NCI-H82 (cell line): Measurements from ENCODE around the gene KCNJ5.
A peak's percentile ranks its signal among the peaks of the same experiment; 100 is the strongest.

ENCODE experiments used
- DNase-seq: peaks from one replicate; lab custom pipeline; 2025; lab: John Stamatoyannopoulos, UW

The KCNJ5 gene

DNA sequence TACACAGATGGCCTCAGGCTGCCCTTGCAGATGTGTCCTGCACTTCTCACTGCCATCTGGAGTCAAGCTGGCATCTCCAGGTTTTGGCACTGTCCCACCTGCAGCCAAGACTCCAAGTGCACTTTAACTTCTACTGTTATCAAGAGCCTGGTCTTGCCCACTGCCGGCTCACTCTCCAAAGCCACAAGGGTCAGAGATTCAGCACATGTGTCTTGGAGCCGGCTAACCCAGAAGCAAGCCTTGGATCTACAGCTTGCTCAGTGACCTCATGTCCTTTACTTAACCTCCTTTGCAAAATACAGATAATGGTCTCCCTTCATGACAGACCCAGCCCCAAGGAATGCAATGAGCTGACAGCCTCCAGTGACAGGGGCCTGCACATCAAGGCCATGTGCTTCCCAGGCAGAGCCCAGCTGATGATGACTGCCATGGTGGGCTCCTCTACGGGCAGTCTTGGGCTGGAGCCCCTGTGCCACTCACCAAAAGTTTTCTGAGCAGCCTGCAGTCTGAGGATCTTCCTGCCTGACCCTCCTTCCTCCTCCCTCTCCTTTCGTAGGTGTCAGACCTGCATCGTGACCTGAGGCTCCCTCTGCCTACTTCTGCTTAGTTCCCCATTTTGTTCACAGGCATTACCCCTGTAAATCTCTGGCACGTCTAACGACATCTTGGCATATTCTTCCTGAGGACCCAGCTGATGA lies 42.5 kb downstream of the KCNJ5 start:
- no peak for DNase-seq

DNA sequence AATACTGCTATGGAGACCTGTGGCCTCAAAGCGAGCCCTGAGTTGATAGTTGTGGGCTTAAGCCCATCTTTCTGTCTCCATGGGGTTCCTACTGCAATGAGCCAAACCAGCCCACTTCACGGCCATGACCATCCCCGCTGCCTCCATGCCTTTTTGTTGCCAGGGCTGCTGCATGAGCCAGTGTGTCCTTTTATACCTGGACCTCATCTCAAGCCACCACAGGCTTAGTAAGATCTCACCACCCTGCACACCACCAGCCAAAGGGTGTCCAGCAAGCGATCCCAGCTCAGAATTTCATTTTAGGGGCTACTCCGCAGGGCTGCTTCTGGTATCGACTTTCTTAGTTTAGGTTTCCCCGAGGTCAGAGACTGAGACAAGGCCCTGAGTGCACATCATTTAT lies 43.2 kb downstream of the KCNJ5 start:
- no peak for DNase-seq

DNA sequence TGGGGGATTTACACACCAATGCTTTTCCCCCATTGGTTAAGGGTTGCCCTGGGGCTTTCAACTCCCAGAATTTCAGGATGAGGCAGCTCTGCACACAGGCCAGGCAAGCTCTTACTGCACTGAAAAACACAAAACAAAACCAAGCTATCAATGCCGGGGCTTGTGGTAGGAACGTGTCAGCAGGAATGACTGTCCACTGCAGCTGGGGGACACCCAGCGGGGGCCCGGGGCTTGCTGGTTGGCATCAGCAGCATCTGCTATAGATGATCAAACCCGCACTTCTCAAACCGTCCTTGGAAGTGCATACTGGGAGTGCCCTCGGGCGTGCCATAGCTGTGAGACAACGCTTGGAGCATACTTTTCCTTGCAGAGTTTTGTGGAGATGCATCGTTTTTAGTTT lies 43.8 kb downstream of the KCNJ5 start:
- DNase-seq: no peak

DNA sequence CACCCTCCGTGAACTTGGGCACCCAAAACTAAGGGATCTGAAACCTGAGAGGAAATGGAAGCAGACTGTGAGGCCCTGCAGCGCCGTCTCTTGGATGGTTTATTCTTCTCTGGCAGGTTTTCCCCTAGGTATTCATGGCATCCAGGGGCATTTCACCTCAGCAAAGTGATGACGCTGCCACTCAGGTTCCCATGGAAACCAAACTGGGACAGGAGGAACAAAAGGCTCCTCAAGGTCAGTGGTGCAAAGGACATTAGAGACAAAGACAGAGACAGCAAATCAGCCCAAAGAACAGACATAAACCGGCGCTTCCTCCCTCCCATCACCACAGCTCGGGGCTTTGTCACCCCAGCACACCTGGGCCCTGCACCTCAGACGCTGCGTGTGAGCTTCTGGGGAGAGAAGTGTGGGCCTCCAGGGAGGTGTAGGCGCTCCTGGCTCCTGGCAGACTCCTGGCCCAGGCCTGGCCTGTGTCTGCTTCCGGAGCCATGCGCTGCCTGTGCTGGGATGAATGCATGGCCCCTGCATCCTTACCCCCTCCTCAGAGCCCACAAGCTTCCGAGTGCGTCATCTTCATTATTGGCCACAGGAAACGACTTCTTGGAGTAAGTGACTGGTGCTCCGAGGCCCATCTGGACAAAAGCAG lies 45.6 kb downstream of the KCNJ5 start:
- no peak for DNase-seq

DNA sequence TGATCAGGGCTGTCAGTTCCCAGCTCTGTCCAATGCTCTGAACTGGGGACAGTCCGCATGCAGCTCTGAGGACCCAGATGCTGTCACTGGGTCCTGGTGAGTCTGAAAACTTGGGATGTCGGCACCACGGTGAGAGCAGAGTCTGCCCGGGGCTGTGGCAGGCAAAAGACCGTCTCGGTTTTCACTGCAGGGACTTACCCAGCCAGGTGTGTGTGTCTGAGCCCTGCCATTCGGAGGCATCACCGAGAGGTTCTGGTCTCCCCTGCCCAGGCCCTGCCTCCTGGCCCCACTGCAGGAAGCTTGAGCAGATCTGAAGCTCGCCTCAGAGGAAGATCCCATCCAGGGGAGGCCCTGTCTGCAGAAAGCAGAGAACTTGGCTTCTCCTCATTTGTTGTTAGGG lies 46.3 kb downstream of the KCNJ5 start:
- no peak for DNase-seq

DNA sequence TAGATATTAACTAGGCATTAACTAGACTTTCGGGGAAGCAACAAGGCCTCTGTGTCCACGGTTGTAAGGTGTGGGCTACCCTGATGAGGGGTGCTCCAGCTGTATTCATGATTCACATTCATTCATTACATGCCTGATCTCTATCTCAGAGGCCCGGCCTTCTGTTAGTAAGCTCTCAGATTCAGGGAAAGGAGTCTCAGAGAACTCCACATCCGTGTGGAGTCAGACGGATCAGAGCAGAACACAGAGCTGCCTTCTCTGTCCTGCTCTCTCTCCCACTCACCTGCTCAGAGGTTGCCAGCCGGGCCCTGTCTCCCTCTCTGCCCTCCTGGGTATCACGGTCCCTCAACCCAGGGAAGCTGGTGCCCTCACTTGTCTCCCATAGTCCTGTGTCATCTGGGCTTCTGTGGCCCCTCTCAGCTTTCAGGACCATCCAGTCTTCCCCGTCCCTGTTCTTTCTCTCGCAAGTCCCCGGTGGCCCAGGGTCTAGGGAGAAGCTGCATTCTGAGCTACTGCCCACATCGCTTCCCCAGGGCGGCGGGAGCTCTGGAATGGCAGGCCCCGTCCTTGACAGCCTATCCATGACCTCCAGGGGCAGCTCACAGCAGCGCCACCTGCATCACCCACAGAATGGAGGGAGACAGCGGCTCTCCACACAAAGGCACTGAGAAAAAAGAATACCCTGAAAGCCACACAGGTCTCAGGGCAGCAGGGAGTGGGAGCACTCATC lies 47.2 kb downstream of the KCNJ5 start:
- no peak for DNase-seq

DNA sequence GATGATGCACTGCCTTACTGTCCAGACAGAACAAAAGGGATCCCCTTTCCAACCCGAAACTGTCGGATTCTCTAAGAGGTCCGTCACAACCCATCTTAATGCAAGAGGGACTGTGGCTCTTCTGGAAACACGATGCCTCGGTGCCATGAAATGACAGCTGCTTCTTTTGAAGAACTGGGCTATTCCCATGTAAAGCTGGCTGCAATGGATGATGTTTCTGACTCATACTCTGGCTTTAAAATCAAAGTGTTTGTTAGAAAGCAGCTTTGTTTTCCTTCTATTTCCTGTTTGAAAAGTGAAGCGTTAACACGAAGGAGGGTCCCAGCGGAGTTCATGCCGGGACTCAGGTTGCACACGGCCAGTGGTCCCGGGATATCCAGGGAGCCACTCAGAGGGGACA lies 48.4 kb downstream of the KCNJ5 start:
- no peak for DNase-seq

DNA sequence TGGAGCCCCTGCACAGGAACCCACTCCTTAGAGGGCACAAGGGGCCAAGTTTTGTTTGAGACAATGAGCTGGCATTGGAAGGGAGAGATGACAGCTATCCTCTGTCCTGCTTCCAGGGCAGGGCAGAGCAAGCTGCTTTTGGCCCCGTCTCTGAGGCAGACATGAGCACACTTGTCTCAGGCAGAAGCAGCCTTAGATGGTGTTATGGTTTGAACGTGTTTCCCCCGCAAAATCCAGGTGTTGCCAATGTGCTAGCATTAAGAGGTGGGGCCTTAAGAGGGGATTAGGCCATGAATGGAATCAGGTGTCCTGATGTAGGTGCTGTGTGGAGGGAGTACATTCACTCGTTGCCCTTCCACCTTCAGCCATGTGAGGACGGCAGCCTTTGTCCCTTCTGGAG lies 49.0 kb downstream of the KCNJ5 start:
- DNase-seq: no peak

DNA sequence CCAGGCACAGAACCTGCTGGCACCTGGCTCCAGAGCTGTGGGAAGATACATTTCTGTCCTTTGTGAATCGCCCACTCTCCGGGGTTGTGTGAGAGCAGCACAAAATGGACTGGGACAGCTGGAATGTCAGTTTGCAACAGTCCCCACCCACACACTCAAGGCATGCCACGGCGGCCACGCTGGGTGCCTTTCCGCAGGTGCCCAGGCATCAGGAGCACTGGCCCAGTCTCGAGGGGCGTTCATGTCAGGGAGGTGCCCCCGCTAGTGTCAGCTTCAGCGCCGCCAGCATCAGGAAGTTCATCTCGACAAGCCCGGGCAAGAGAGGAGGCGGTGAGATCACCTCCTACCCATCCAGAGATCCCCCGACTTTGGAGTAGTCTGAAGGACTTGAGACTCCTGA lies 49.4 kb downstream of the KCNJ5 start:
- no peak for DNase-seq

DNA sequence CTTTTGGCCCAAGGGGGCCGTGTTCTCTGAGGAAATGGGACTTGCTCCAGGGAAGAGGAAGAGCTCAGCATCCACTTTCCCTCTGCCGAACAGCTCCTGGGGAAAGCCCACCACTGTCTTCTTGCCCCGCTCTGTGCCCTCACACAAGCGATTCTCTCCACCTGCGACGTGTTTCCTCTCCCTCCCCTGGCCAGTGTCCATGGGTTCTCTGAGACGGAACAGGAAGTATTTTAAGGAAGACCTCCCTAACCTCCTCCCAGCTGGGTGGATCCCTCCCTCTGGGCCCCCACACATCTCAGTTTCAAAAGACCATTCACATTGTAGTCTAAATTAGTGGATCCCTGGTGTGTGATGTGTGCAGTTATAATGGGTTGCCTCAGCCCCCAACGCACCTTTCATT lies 50.0 kb downstream of the KCNJ5 start:
- no peak for DNase-seq

DNA sequence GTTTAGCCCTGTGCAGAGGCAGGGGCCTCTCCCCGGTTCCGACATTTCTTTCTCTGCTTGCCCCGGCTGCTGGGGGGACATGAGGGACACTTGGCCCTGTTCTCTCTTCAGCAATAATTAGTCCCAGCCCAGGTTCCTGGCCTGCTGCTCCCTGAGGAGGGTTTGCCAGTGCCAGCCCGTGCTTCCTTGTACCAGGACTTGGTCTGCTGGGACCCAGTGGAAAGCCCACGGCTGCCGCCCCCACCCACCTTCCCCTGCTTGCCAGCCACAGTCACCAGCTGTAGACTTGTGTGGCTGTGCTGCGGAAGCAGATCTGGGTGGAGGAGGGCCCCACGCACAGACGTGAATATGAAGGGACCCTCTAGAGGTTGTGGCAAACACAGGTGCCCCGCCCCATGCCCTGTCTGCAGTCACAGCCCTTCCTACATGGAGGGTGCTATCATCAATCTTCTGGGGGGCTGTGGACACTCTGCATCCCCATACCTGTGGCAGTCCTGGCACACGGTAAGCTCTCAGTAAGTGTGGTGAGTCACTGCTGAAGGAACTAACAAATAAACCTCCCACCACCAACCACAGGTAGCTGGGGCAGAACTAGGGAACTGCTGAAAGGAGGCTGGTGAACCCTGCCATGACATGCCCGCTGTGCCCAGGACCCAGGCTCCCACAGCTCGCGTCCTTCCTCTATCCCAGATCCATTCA lies 50.6 kb downstream of the KCNJ5 start:
- no peak for DNase-seq

DNA sequence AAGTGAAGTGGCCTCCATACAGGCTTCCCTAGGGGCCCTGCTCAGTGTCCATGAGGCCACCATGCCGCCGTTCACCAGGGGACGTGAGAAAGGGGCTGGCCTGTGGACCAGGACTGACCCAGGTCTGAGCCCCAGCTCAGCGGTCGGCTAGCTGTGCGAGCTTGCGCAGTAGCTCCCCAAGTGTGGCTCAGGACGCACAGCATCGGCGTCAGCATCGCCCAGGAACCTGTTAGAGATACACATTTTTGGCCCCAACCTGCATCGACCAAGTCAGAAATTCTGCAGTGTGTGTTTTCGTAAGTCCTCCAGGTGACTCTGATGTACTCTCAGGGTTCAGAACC lies 51.1 kb downstream of the KCNJ5 start:
- DNase-seq: no peak

DNA sequence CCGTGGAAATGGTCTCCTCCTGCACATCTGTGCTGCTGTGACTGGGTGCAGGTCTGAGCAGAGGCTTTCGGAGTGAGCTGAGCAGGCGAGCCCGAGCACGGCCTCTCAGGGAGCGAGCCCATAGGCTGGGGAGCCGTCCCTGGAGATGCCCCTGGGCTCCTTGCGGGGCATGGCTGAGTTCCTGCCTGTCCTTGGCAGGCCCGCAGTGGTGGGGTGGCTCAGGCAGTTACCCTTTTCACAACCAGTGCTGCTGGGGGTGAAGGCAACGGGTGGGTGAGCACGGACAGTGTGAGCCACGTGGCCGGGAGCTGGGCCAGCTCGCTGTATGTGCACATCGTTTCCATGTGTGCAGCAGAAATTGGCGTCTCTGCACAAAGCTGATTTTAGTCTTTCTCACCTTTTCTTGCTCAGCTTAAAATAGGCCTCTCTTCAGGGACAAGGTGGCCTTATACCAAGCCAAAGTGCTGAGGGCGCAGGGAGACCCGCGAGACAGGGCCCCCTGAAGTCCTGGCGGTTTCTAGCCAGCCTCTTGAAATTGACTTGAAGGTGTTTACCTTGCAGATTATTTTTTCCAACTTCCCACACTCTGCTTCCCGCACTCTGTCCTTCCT lies 51.8 kb downstream of the KCNJ5 start, which contains the start of gene TP53AIP1:
Gene TP53AIP1, minus strand, starts transcription at position 55 of the 611 bp plus-strand sequence. CDS start 5,053 bp downstream, outside the sequence.
- DNase-seq: no peak

DNA sequence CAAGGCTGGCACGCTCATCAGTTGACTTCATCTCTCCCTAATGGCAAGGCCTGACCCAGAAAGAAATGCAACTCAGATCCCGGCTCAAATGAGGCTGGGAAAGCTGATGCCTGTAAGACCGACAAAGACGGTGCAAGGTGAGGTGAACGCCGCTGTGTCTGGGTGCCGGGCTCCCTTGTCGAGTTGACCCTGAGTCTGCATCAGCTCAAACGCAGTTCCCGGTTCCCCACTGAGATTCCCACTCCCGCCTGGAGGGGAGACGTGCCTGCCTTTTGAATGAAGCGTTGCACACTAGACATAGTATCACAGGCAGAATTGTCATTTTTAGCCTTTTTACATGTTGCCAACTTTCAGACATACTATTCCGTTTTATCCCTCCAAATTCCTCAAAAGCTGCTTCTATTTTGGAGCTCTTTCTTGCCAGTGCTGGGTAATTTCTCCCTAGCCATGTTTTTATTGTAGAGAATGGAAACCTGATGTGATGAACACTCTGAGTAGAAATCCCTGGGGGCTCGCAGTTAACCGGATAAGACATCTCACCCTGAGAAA lies 52.3 kb downstream of the KCNJ5 start:
- DNase-seq: no peak

DNA sequence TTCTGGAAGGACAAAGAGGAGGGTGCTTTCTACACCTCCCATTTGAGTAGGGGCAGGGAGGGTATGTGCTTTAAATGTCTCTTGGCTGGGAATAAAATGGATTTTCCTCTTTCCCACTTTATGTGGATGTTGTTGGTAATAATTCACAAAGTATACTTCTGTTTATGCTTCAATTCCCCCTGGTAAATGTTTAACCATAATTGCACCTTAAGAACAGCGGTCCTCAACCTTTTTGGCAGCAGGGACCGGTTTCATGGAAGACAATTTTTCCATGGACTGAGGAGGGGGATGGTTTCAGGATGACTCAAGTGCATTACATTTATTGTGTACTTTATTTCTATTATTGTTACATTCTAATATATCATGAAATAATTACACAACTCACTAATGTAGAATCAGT lies 55.5 kb downstream of the KCNJ5 start:
- DNase-seq: no peak

DNA sequence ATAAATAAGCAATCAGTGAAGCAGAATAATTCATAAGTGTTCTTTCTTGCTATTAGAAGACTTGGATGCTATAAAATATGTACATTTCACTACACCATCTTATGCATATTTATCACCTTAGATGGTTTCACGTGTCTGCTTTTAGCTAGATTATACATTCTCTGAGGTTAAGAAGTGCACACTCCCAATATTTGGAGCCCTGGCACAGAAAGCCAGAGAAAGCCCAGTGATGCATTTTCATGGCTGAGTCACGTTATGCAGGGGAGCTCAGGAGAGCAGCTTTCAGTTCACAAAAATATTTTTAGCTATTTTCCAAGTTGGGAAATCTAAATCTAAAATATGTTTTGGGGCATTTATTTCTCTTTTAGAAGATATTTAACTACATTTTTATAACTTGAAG lies 56.6 kb downstream of the KCNJ5 start:
- DNase-seq: no peak

DNA sequence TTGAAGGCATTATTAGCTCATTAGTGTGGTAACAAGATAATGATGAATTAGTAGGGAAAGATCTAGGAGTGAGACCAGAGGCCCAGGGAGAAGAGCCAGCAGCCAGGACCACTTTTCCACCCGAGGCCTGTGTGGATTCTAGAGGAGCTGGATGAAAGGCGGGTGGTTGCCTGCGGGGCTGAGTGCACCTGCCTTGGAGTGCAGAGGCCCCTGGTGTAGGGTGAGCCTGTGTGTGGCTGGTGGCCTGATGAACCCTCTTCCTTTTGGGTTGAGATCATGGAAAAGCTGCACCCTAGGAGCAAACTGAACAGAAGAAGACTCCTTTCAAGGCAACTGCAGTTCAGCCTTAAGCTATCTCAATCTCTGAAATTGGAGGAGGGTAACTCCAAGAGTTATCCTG lies 57.4 kb downstream of the KCNJ5 start:
- DNase-seq: peak; percentile 34

DNA sequence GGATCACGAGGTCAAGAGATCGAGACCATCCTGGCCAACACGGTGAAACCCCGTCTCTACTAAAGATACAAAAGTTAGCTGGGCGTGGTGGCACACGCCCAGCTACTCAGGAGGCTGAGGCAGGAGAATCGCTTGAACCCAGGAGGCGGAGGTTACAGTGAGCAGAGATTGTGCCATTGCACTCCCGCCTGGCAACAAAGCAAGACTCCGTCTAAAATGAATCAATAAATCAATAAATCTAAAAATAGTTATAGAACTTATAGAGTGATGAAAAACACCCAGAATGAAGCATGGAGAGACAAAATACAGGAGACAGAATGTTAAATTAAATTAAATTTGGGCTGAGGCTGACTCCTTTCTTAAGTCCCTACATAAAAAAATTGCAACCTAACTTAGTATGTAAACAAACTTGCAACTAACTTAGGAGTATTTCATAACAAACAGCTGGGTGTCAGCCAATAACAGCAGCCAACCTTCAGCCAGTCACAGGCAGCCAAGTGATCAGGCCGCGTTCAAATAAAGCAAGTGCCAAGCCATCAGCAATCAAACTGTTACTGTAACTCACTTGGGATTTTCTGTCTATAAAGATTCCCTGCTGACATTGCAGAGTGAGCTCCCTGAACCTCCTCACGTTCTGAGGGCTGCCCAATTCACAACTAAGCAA lies 58.8 kb downstream of the KCNJ5 start:
- DNase-seq: no peak

DNA sequence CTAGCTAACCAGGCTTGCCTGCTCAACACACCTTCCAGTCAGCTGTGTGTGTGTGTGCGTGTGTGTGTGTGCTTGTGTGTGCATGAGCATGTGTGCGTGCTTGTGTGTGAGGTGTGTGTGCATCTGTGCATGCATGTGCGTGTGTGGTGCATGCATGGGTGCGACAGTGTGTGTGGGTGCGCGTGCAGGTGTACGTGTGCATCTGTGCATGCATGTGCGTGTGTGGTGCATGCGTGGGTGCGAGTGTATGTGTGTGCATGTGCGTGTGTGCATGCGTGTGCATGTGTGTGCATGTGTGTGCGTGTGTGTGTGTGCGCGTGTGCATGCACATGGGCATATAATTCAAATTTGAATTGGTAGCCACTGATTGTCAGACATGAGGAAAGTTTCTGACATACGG lies 62.0 kb downstream of the KCNJ5 start:
- DNase-seq: no peak

DNA sequence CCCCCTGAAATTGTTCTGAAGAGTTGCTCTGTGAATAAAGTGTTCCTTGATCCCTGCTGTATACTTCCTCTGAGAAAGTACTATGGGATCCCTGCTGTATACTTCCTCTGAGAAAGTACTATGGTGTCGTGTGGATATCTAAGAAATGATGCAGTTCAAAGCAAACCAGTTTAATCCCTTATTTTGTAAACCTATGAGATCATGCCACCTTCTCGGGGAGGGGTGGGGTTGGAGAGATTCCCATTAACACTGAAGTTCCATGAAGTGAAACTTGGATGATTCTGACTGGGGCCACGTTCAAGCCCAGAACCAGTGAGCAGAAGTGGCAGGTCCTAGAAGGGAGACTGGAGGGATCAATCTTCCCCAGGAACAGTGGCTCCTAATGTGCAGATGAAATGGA lies 64.5 kb downstream of the KCNJ5 start:
- DNase-seq: no peak

DNA sequence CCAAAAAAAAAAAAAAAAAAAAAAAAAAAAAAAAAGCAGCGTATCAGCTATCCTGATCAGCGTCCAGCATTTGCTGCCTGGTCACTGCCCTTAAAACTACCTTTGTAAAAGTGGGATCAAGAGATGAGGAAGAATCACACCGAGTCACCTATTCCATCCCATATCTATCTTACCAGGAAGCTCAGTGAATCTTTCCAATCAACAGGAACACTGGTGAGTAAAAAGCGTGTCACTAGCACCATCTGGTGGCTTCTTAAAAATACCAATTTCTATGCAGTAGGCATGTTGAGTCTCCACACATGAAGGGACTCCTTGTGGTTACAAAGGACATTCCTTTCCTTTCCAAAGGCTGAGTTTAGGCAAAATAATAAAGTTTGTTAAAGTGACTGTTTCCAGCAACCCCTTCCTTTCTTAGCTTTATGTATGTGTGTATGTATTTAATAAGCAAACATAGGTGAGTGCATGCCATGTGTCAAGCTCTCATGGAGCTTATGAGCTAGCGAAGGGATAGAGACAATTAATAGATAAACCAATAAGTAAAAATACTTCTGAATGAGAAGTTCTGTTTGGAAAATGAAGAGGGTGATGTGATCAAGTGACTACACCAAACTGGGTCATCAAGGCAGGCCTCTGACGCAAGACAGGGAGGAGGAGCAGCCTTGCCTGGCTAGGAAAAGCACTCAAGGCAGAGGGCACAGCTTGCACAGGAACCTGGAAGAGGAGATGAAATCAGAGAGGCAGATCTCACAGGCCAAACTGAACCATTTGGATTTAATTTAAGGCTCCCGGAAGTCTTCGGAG lies 65.4 kb downstream of the KCNJ5 start:
- peak; percentile 87 for DNase-seq
